ENCODE data around the gene MOK.

The MOK gene

GRCh38 chr14:102236026-102236425 lies 68.9 kb downstream of the MOK start:
- Mint-ChIP-seq H3K27me3 (ENCODE audit: low read depth) (peaks cover 2% of the 10 kb centered on the region), H3K36me3 (ENCODE audit: low read depth) (no peaks in the 10 kb centered on the region), H3K27ac (no peak overlapping the region)

GRCh38 chr14:102235275-102235897 lies 69.6 kb downstream of the MOK start:
- H3K27me3 Mint-ChIP-seq (ENCODE audit: low read depth) = peaks cover 2% of the 10 kb centered on the region
- DNase-seq (ENCODE audit: low spot score) = peak; percentile 68
- no peaks in the 10 kb centered on the region for H3K9me3 Mint-ChIP-seq
- H3K27ac Mint-ChIP-seq = no peak overlapping the region
- H3K4me3 Mint-ChIP-seq = no peak overlapping the region
- H3K4me1 Mint-ChIP-seq (ENCODE audit: low read depth) = no peaks in the 10 kb centered on the region
- H3K36me3 Mint-ChIP-seq (ENCODE audit: low read depth) = no peaks in the 10 kb centered on the region

More at GRCh38 chr14:102236026-102236425, 68.9 kb downstream of the MOK start:
- no peaks in the 10 kb centered on the region for H3K4me1 Mint-ChIP-seq (ENCODE audit: low read depth)
- no peak overlapping the region for H3K4me3 Mint-ChIP-seq
- H3K9me3 Mint-ChIP-seq = no peaks in the 10 kb centered on the region
- DNase-seq (ENCODE audit: low spot score) = no peak

- H3K4me3 Mint-ChIP-seq = no peak overlapping the region
- DNase-seq (ENCODE audit: low spot score) = no peak
- no peak overlapping the region for H3K27ac Mint-ChIP-seq
- H3K9me3 Mint-ChIP-seq = no peaks in the 10 kb centered on the region
- no peaks in the 10 kb centered on the region for H3K36me3 Mint-ChIP-seq (ENCODE audit: low read depth)
- no peaks in the 10 kb centered on the region for H3K4me1 Mint-ChIP-seq (ENCODE audit: low read depth)
- H3K27me3 Mint-ChIP-seq (ENCODE audit: low read depth) = no peaks in the 10 kb centered on the region
These were observed 70.4 kb downstream of the MOK start for GRCh38 chr14:102234331-102235264.

GRCh38 chr14:102233081-102233480 lies 71.9 kb downstream of the MOK start:
- H3K27ac Mint-ChIP-seq = no peak overlapping the region
- H3K9me3 Mint-ChIP-seq = no peaks in the 10 kb centered on the region
- no peaks in the 10 kb centered on the region for H3K4me1 Mint-ChIP-seq (ENCODE audit: low read depth)
- no peaks in the 10 kb centered on the region for H3K27me3 Mint-ChIP-seq (ENCODE audit: low read depth)
- H3K36me3 Mint-ChIP-seq (ENCODE audit: low read depth) = no peaks in the 10 kb centered on the region
- no peak overlapping the region for H3K4me3 Mint-ChIP-seq
- no peak for DNase-seq (ENCODE audit: low spot score)

- Mint-ChIP-seq H3K36me3 (ENCODE audit: low read depth) (no peaks in the 10 kb centered on the region), H3K27ac (no peak overlapping the region), H3K4me1 (ENCODE audit: low read depth) (no peaks in the 10 kb centered on the region)
These were observed 72.7 kb downstream of the MOK start for GRCh38 chr14:102232348-102232625.

GRCh38 chr14:102231476-102232347 lies 73.3 kb downstream of the MOK start:
- Mint-ChIP-seq H3K36me3 (ENCODE audit: low read depth) (no peaks in the 10 kb centered on the region), H3K4me3 (no peak overlapping the region), H3K27me3 (ENCODE audit: low read depth) (no peaks in the 10 kb centered on the region), H3K27ac (no peak overlapping the region), H3K9me3 (no peaks in the 10 kb centered on the region), H3K4me1 (ENCODE audit: low read depth) (no peaks in the 10 kb centered on the region)
- DNase-seq (ENCODE audit: low spot score) = no peak

More at GRCh38 chr14:102232348-102232625, 72.7 kb downstream of the MOK start:
- no peaks in the 10 kb centered on the region for H3K27me3 Mint-ChIP-seq (ENCODE audit: low read depth)
- no peaks in the 10 kb centered on the region for H3K9me3 Mint-ChIP-seq
- DNase-seq (ENCODE audit: low spot score) = no peak
- H3K4me3 Mint-ChIP-seq = no peak overlapping the region

- H3K27ac Mint-ChIP-seq = no peak overlapping the region
- DNase-seq (ENCODE audit: low spot score) = no peak
- no peaks in the 10 kb centered on the region for H3K36me3 Mint-ChIP-seq (ENCODE audit: low read depth)
These were observed 74.3 kb downstream of the MOK start for GRCh38 chr14:102230481-102231210.

GRCh38 chr14:102229739-102230092 lies 75.2 kb downstream of the MOK start:
- no peak overlapping the region for H3K27ac Mint-ChIP-seq
- H3K4me1 Mint-ChIP-seq (ENCODE audit: low read depth) = no peaks in the 10 kb centered on the region
- H3K9me3 Mint-ChIP-seq = no peaks in the 10 kb centered on the region

More at GRCh38 chr14:102230481-102231210, 74.3 kb downstream of the MOK start:
- no peaks in the 10 kb centered on the region for H3K27me3 Mint-ChIP-seq (ENCODE audit: low read depth)
- H3K4me1 Mint-ChIP-seq (ENCODE audit: low read depth) = no peaks in the 10 kb centered on the region
- no peak overlapping the region for H3K4me3 Mint-ChIP-seq
- no peaks in the 10 kb centered on the region for H3K9me3 Mint-ChIP-seq

GRCh38 chr14:102229071-102229738 lies 75.8 kb downstream of the MOK start:
- Mint-ChIP-seq H3K27ac (no peak overlapping the region), H3K9me3 (no peaks in the 10 kb centered on the region), H3K36me3 (ENCODE audit: low read depth) (no peaks in the 10 kb centered on the region), H3K4me1 (ENCODE audit: low read depth) (no peaks in the 10 kb centered on the region), H3K4me3 (no peak overlapping the region), H3K27me3 (ENCODE audit: low read depth) (no peaks in the 10 kb centered on the region)
- no peak for DNase-seq (ENCODE audit: low spot score)

More at GRCh38 chr14:102229739-102230092, 75.2 kb downstream of the MOK start:
- Mint-ChIP-seq H3K4me3 (no peak overlapping the region), H3K27me3 (ENCODE audit: low read depth) (no peaks in the 10 kb centered on the region), H3K36me3 (ENCODE audit: low read depth) (no peaks in the 10 kb centered on the region)
- DNase-seq (ENCODE audit: low spot score) = no peak

GRCh38 chr14:102227184-102227964 lies 77.6 kb downstream of the MOK start:
- Mint-ChIP-seq H3K27ac (no peak overlapping the region), H3K4me3 (no peak overlapping the region), H3K36me3 (ENCODE audit: low read depth) (peaks cover 3% of the 10 kb centered on the region), H3K9me3 (no peaks in the 10 kb centered on the region), H3K4me1 (ENCODE audit: low read depth) (no peaks in the 10 kb centered on the region), H3K27me3 (ENCODE audit: low read depth) (no peaks in the 10 kb centered on the region)
- no peak for DNase-seq (ENCODE audit: low spot score)

- Mint-ChIP-seq H3K27me3 (ENCODE audit: low read depth) (no peaks in the 10 kb centered on the region), H3K4me3 (no peak overlapping the region), H3K27ac (no peak overlapping the region), H3K36me3 (ENCODE audit: low read depth) (peaks cover 3% of the 10 kb centered on the region), H3K4me1 (ENCODE audit: low read depth) (no peaks in the 10 kb centered on the region), H3K9me3 (no peaks in the 10 kb centered on the region)
- no peak for DNase-seq (ENCODE audit: low spot score)
These were observed 78.4 kb downstream of the MOK start for GRCh38 chr14:102226356-102227125.

GRCh38 chr14:102225936-102226335 lies 79.0 kb downstream of the MOK start:
- H3K4me3 Mint-ChIP-seq = no peak overlapping the region
- peaks cover 3% of the 10 kb centered on the region for H3K36me3 Mint-ChIP-seq (ENCODE audit: low read depth)
- H3K27ac Mint-ChIP-seq = no peak overlapping the region
- DNase-seq (ENCODE audit: low spot score) = no peak
- H3K27me3 Mint-ChIP-seq (ENCODE audit: low read depth) = no peaks in the 10 kb centered on the region
- no peaks in the 10 kb centered on the region for H3K9me3 Mint-ChIP-seq
- no peaks in the 10 kb centered on the region for H3K4me1 Mint-ChIP-seq (ENCODE audit: low read depth)
